ENCODE data around the gene C2CD2L. TPM values are rescaled to one million over a fixed set of nuclear protein-coding genes. Genes with fewer than 3 reads are reported as not detected.
A peak's percentile ranks its signal among the peaks of the same experiment; 100 is the strongest.

Gene C2CD2L
- total RNA-seq, 2 experiments from 2014 or later, result 14.2 to 17.7 TPM

DNA sequence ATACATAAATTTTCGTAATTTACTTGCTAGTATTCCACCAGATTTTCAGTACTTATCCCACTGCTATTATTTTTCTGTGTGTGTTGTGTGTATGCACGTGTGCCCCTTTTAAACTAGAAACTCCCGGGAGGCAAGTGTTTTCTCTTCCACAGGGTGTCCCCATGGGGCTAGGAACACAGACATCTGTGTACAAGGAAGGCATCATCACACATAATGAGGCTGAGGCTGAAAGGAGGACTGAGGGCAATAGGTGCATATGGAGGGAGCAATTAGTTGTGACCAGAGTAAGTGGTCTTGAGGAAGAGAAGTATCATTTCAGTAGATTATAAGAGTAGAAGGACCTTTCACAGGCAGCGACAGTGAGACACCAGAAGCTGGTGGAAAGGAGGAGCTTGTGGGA lies 3.4 kb upstream of the C2CD2L start:
- TF ChIP-seq, protein P1, sequence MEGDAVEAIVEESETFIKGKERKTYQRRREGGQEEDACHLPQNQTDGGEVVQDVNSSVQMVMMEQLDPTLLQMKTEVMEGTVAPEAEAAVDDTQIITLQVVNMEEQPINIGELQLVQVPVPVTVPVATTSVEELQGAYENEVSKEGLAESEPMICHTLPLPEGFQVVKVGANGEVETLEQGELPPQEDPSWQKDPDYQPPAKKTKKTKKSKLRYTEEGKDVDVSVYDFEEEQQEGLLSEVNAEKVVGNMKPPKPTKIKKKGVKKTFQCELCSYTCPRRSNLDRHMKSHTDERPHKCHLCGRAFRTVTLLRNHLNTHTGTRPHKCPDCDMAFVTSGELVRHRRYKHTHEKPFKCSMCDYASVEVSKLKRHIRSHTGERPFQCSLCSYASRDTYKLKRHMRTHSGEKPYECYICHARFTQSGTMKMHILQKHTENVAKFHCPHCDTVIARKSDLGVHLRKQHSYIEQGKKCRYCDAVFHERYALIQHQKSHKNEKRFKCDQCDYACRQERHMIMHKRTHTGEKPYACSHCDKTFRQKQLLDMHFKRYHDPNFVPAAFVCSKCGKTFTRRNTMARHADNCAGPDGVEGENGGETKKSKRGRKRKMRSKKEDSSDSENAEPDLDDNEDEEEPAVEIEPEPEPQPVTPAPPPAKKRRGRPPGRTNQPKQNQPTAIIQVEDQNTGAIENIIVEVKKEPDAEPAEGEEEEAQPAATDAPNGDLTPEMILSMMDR (IDR thresholded peaks at IDR 0.05), result no peak
- POLR2A ChIA-PET, result interaction anchor here (9.7 kb wide), 1 partner anchor 10 kb away, joined by 107 read pairs; a partner anchor contains a TSS
- H3K36me3 Mint-ChIP-seq (ENCODE audit: low read depth), result peaks cover 13% of the 10 kb centered on the region
- intact Hi-C loops (cut with micrococcal nuclease), result no loop called here
- H3K4me1 Mint-ChIP-seq (ENCODE audit: low read depth), result peaks cover 33% of the 10 kb centered on the region
- ATAC-seq (no peak), DNase-seq (no peak)
- CTCF ChIA-PET, result interaction anchor here (1.4 kb wide), 1 partner anchor 93 kb away, joined by 4 read pairs; no protein-coding TSS in a partner anchor
- no peaks in the 10 kb centered on the region for H3K27me3 Mint-ChIP-seq
- H3K4me3 Mint-ChIP-seq, result peak overlapping the region; percentile 91
- H3K9me3 Mint-ChIP-seq, result no peaks in the 10 kb centered on the region
- H3K27ac Mint-ChIP-seq, result no peak overlapping the region

DNA sequence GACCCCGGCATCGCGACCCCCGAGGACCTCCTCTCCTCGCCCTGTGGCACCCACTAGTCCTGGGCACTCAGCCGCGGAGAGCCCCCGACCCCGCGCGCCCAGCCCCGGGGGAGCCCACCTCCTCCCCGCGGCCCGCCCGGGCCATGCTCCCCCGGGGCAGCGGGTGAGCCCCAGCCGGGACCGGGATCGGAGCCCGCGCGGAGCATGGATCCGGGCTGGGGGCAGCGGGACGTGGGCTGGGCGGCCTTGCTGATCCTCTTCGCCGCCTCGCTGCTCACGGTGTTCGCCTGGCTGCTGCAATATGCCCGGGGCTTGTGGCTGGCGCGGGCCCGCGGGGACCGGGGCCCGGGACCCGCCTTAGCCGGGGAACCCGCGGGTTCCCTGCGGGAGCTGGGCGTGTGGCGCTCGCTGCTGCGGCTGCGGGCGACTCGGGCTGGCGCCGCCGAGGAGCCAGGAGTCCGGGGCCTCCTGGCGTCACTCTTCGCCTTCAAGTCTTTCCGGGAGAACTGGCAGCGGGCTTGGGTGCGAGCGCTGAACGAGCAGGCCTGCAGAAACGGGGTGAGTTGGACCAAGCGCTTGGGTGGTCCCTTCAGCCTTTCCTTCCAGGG lies 498 bp downstream of the C2CD2L start:
- DNase-seq (no peak), ATAC-seq (peak; percentile 4)
- Mint-ChIP-seq H3K36me3 (ENCODE audit: low read depth) (peaks cover 9% of the 10 kb centered on the region), H3K4me1 (ENCODE audit: low read depth) (peaks cover 37% of the 10 kb centered on the region), H3K4me3 (peak overlapping the region; percentile 85), H3K9me3 (no peaks in the 10 kb centered on the region), H3K27me3 (no peaks in the 10 kb centered on the region), H3K27ac (peak overlapping the region; percentile 75)
- TF ChIP-seq, protein P1 (IDR thresholded peaks at IDR 0.05), result no peak
- CTCF ChIA-PET, result interaction anchor here (0.9 to 1.5 kb wide), 6 partner anchors 8 to 215 kb away, joined by 3 to 4 read pairs (median 3); partner anchors contain the start of gene CBL
- POLR2A ChIA-PET, result interaction anchor here (0.6 to 9.7 kb wide), 10 partner anchors 8 to 92 kb away, joined by 3 to 107 read pairs (median 6); partner anchors contain the start of genes HINFP and TRAPPC4
- intact Hi-C loops (cut with micrococcal nuclease), result no loop called here

DNA sequence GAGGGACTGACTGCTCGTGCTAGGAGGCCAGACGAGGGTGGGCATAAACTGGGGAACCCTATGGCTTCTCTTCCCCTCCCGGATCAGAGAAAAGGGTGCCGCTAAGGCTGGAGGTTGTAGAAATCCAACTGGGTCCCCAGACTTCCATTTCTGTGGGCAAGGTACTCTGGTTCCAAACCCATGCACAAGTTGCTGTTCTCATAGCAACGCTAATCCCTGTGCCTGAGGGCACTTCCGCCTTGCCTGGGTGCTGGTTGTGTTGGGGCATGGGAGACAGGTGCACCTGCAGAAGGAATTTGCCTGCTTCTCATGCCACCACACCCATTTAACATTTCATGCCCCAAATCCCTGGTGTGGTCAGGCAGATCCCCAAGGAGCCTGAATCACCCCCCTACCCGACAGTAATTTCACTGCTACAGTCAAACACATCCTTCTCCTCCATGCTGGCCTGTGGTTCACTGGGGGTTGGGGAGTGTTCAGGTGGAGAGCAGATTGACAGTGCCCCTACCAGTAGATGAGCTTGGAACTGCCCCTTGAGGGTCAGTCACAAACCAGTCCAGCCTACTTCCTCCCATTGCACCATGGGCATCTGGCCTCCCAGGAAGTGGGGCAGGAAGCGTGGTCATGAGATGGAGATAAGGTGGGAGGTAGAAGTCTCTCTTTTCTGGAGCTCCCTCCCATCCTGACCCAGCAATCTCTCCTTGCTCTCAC lies 1.2 kb downstream of the C2CD2L start:
- ChIA-PET POLR2A (interaction anchor here (1.1 to 9.7 kb wide), 5 partner anchors 9 to 89 kb away, joined by 3 to 107 read pairs (median 8); partner anchors contain the start of genes HINFP, RPS25 and TRAPPC4), CTCF (interaction anchor here (1.0 to 1.7 kb wide), 4 partner anchors 9 to 215 kb away, joined by 3 to 7 read pairs (median 4); partner anchors contain the start of gene HINFP)
- Mint-ChIP-seq H3K36me3 (ENCODE audit: low read depth) (peaks cover 13% of the 10 kb centered on the region), H3K27ac (peak overlapping the region; percentile 75), H3K4me3 (peak overlapping the region; percentile 85), H3K27me3 (no peaks in the 10 kb centered on the region), H3K4me1 (ENCODE audit: low read depth) (peaks cover 39% of the 10 kb centered on the region), H3K9me3 (no peaks in the 10 kb centered on the region)
- peak; percentile 55 for DNase-seq
- peak; percentile 18 for ATAC-seq
- TF ChIP-seq, protein P1 (IDR thresholded peaks at IDR 0.05), result no peak
- intact Hi-C loops (cut with micrococcal nuclease), result no loop called here

DNA sequence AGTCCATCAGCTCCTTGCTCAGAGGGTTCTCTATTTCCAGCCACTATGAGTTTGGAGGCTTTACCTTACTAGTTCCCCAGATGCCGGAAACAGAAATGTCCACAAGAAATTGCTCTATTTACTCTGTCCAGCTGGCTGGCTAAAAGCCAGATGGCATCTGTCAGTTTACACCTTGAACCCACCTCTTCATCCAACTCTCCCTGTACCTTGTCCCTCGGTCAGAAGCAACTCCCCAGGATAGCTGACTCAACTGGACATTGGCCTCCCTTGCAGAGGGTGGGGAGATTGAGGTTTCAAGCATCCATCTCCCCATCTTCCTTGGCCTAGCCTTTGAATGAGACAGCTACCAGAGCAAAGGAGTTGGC lies 1.7 kb downstream of the C2CD2L start:
- no peak for DNase-seq
- Mint-ChIP-seq H3K4me3 (peak overlapping the region; percentile 85), H3K27me3 (no peaks in the 10 kb centered on the region), H3K9me3 (no peaks in the 10 kb centered on the region), H3K27ac (peak overlapping the region; percentile 75), H3K4me1 (ENCODE audit: low read depth) (peaks cover 40% of the 10 kb centered on the region), H3K36me3 (ENCODE audit: low read depth) (peaks cover 17% of the 10 kb centered on the region)
- intact Hi-C loops (cut with micrococcal nuclease), result no loop called here
- ChIA-PET POLR2A (interaction anchor here (1.1 to 9.7 kb wide), 6 partner anchors 8 to 90 kb away, joined by 3 to 107 read pairs (median 7); partner anchors contain the start of genes HINFP, HYOU1, RPS25 and TRAPPC4), CTCF (interaction anchor here (1.0 to 1.7 kb wide), 5 partner anchors 10 to 215 kb away, joined by 3 to 7 read pairs (median 3); partner anchors contain the start of gene HINFP)
- ATAC-seq, result no peak
- TF ChIP-seq, protein P1 (IDR thresholded peaks at IDR 0.05), result no peak

Measured in activated CD8-positive, alpha-beta T cell treated with anti-CD3 and anti-CD28 coated beads for 36 hours (primary cell).